Osteocyte (in vitro differentiated cells): ENCODE data around the gene CWC27. TPM values are rescaled to one million over a fixed set of nuclear protein-coding genes. Genes with fewer than 3 reads are reported as not detected.
"Not testable (repeated sequence)": the region's sequence is repeated elsewhere in the genome, so short reads cannot be mapped to it uniquely, and the experiment has no call there.

Experiments used
- DNase-seq: peaks from one replicate; pipeline ENCODE4 v3.0.0; 2021; ENCODE audit warnings: mixed read lengths; ENCODE audit not compliant: unreplicated experiment; ENCODE audit errors: extremely low spot score
- H3K27ac Mint-ChIP-seq: one replicate; pipeline ENCODE4 v1.8.0; 2021; ENCODE audit warnings: mild to moderate bottlenecking, mixed read lengths; ENCODE audit not compliant: unreplicated experiment
- H3K27me3 Mint-ChIP-seq: one replicate; pipeline ENCODE4 v1.8.0; 2021; ENCODE audit warnings: mixed read lengths; ENCODE audit not compliant: unreplicated experiment
- H3K36me3 Mint-ChIP-seq: one replicate; pipeline ENCODE4 v1.8.0; 2021; ENCODE audit warnings: mixed read lengths; ENCODE audit not compliant: unreplicated experiment
- H3K4me1 Mint-ChIP-seq: one replicate; pipeline ENCODE4 v1.8.0; 2021; ENCODE audit warnings: mixed read lengths; ENCODE audit not compliant: unreplicated experiment
- H3K4me3 Mint-ChIP-seq: one replicate; pipeline ENCODE4 v1.8.0; 2021; ENCODE audit warnings: mild to moderate bottlenecking, moderate library complexity, mixed read lengths; ENCODE audit not compliant: unreplicated experiment
- H3K9me3 Mint-ChIP-seq: one replicate; pipeline ENCODE4 v1.8.0; 2021; ENCODE audit warnings: mixed read lengths; ENCODE audit not compliant: unreplicated experiment
- total RNA-seq: library from RNA; stranded (reverse); gene quantifications from 2 replicates; pipeline ENCODE4 v1.2.1, GENCODE V29; 2021
- TF ChIP-seq, protein P1 (sequence below): fragments of 200-600 bp; sonication (generic); IDR thresholded peaks from 2 replicates; pipeline ENCODE4 v1.5.0; 2021; ENCODE audit warnings: antibody characterized with exemption, mild to moderate bottlenecking, moderate library complexity

Gene CWC27
- total RNA-seq, 1 donor from 2014 or later, result 24.7 TPM

DNA sequence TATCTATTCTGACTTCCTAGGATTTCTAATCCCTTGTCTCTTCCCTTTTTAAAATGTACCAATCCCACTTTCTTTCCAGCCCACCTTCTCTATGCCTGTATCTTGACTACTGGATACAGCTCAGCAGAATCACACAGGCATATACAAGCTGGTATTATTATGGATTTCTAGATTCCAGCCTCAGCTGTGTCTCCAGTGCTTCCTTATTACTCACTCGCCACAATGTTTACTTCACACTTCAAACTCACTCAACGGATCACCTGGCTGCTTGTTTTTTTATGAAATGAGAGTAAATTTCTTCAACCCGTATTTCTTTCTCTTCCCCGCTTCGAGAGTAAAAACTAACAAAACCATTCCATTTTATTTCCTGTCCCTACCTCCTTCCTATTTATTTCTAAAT lies 38.8 kb downstream of the CWC27 start:
- TF ChIP-seq, protein P1, sequence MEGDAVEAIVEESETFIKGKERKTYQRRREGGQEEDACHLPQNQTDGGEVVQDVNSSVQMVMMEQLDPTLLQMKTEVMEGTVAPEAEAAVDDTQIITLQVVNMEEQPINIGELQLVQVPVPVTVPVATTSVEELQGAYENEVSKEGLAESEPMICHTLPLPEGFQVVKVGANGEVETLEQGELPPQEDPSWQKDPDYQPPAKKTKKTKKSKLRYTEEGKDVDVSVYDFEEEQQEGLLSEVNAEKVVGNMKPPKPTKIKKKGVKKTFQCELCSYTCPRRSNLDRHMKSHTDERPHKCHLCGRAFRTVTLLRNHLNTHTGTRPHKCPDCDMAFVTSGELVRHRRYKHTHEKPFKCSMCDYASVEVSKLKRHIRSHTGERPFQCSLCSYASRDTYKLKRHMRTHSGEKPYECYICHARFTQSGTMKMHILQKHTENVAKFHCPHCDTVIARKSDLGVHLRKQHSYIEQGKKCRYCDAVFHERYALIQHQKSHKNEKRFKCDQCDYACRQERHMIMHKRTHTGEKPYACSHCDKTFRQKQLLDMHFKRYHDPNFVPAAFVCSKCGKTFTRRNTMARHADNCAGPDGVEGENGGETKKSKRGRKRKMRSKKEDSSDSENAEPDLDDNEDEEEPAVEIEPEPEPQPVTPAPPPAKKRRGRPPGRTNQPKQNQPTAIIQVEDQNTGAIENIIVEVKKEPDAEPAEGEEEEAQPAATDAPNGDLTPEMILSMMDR, result no peak
- no peaks in the 10 kb centered on the region for H3K4me1 Mint-ChIP-seq
- peaks cover 7% of the 10 kb centered on the region for H3K36me3 Mint-ChIP-seq
- no peaks in the 10 kb centered on the region for H3K9me3 Mint-ChIP-seq
- H3K27ac Mint-ChIP-seq, result no peak overlapping the region
- no peak overlapping the region for H3K4me3 Mint-ChIP-seq
- no peaks in the 10 kb centered on the region for H3K27me3 Mint-ChIP-seq
- no peak for DNase-seq

DNA sequence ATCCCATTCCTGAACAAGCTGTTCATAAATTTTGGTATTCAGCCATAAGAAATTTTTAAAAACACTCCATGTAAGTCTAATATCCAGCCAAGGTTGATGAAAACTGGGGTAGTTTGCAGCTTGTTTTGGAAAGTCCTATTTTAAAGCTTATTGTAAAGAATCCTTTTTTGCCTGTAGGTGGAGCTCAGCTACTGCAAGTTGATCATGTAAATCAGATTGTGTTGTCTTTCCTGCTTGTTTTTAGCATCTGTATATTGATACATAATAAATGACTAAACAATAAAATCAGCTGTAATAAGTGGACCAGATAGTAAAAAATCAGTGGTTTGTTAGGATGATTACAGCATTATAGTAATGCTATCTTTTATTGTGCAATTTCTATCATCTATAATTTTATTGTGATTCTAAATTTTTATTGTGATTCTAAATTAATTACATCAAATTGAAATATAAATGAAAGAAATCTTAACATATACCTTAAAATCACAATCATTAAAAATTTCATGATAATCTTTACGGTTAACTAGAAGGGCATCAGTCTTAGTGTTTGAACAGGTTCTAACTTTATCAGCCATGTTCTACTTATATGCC lies 42.4 kb downstream of the CWC27 start:
- H3K9me3 Mint-ChIP-seq, result no peaks in the 10 kb centered on the region

DNA sequence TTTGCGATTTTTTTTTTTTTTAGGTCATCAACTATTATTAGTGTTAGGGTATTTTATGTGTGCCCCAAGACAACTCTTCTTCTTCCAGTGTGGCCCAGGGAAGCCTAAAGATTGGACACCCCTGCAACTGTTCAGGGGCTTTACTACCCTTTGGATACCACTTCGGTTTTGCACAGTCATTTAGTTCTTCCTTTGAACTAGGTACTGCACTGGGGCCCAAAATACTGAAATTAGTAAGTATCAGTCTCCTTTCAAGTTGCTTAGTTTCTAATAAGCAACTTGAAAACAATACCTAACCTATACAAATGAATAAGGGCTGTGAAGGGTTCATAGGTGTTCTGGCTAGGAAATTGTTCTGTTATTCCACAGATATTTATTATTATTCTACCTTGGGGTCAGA lies 45.3 kb downstream of the CWC27 start:
- no peaks in the 10 kb centered on the region for H3K9me3 Mint-ChIP-seq
- DNase-seq, result no peak
- H3K27ac Mint-ChIP-seq, result peak overlapping the region; percentile 58
- TF ChIP-seq, protein P1, result no peak
- H3K4me1 Mint-ChIP-seq, result peaks cover 17% of the 10 kb centered on the region
- no peak overlapping the region for H3K4me3 Mint-ChIP-seq
- no peaks in the 10 kb centered on the region for H3K27me3 Mint-ChIP-seq
- peaks cover 12% of the 10 kb centered on the region for H3K36me3 Mint-ChIP-seq

More for the DNA sequence above, 42.4 kb downstream of the CWC27 start:
- no peak for DNase-seq
- Mint-ChIP-seq H3K27me3 (no peaks in the 10 kb centered on the region), H3K4me3 (no peak overlapping the region), H3K36me3 (peaks cover 7% of the 10 kb centered on the region), H3K4me1 (peaks cover 13% of the 10 kb centered on the region), H3K27ac (no peak overlapping the region)
- TF ChIP-seq, protein P1, result peak; percentile 85

DNA sequence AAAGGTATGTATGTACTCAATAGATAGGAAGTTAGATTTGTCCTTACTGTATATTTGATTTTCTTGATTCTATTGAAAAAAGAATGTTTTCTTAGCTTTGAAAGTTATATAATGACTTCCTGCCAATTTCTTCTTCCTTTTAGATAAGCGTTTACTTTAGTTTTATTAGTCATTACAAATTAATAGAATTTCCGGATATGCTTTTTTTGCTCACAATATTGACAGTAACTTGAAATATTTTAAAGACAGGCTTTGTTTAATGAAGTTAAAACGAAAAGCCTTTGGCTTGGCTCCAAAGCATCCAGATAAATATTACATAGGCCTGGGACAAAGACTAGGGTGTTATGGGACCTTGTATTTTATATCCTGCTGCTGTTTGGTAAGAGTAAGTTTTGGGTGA lies 49.5 kb downstream of the CWC27 start:
- Mint-ChIP-seq H3K36me3 (peaks cover 9% of the 10 kb centered on the region), H3K27me3 (no peaks in the 10 kb centered on the region), H3K27ac (no peak overlapping the region), H3K9me3 (no peaks in the 10 kb centered on the region), H3K4me1 (peaks cover 15% of the 10 kb centered on the region), H3K4me3 (no peak overlapping the region)
- TF ChIP-seq, protein P1, result no peak
- no peak for DNase-seq

DNA sequence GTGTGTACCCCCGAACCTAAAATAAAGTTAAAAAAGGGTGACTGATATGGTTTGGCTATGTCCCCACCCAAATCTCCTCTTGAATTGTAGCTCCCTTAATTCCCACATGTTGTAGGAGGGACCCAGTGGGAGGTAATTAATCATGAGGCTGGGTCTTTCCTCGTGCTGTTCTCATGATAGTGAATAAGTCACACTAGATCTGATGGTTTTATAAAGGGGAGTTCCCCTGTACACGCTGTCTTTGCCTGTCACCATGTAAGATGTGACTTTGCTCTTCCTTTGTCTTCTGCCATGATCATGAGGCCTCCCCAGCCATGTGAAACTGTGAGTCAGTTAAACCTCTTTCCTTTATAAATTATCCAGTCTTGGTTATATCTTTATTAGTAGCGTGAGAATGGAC lies 50.6 kb downstream of the CWC27 start:
- H3K36me3 Mint-ChIP-seq, H3K4me1 Mint-ChIP-seq, H3K4me3 Mint-ChIP-seq, DNase-seq, H3K9me3 Mint-ChIP-seq, H3K27ac Mint-ChIP-seq, H3K27me3 Mint-ChIP-seq: not testable (repeated sequence)

DNA sequence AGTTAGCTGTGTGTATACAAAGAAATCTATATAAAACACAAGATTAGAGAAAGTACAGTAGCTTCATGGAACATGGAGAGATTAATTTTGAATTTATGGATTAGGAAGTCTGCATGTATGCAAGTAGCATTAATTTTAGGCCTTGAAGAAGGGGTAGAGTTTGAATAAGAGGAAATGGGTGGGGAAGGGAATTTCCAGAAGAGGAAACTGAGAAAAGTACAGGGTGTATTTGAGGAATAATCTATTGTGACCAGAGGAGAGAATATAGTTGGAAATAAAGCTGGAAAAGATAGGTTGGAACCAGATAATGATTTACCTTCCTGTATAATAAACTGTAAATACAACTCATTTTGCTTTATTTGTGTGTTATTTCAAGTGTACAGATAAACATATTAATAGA lies 53.6 kb downstream of the CWC27 start:
- H3K27ac Mint-ChIP-seq, result no peak overlapping the region
- peaks cover 2% of the 10 kb centered on the region for H3K36me3 Mint-ChIP-seq
- H3K4me1 Mint-ChIP-seq, result peaks cover 27% of the 10 kb centered on the region
- no peaks in the 10 kb centered on the region for H3K27me3 Mint-ChIP-seq
- no peak for DNase-seq
- TF ChIP-seq, protein P1, result no peak
- H3K9me3 Mint-ChIP-seq, result no peaks in the 10 kb centered on the region
- no peak overlapping the region for H3K4me3 Mint-ChIP-seq
